Caco-2 (cell line): ENCODE measurements around the gene MAP1LC3B2. TPM values are rescaled to one million over a fixed set of nuclear protein-coding genes. Genes with fewer than 3 reads are reported as not detected.

Experiments used
- BruUV-seq: library from RNA; stranded (reverse); fragments of 400-500 nt; replicated peaks from 2 replicates; lab custom pipeline; 2021; lab: Mats Ljungman, UMichigan
- CTCF ChIA-PET: fragments of 300-600 bp; sonication (Branson Sonifier 250); formaldehyde crosslinking; loops from one replicate; lab custom pipeline; 2022; ENCODE audit warnings: antibody characterized with exemption; lab: Charles Lee
- POLR2A ChIA-PET: fragments of 300-600 bp; sonication (Branson Sonifier 250); formaldehyde crosslinking; loops from one replicate; lab custom pipeline; 2022; ENCODE audit warnings: antibody characterized with exemption; lab: Charles Lee
- DNase-seq, 2 experiments: peaks; one replicate each; pipeline versions ENCODE4 v3.0.0 to v3.0.0-alpha.2; 2020 to 2022
- H3K27me3 ChIP-seq: replicated peaks from 2 replicates; pipeline ENCODE4 v1.6.0; 2011; ENCODE audit warnings: low read length; ENCODE audit not compliant: control insufficient read depth, insufficient read depth
- H3K36me3 ChIP-seq: 2 replicates; pipeline ENCODE4 v1.5.1; 2011; ENCODE audit warnings: low read length; ENCODE audit not compliant: control insufficient read depth, insufficient read depth
- H3K4me1 ChIP-seq: fragments of 250-450 bp; sonication (Bioruptor Pico); 2 replicates; pipeline ENCODE4 v1.5.1; 2020; ENCODE audit warnings: mild to moderate bottlenecking
- H3K4me3 ChIP-seq: 2 replicates; pipeline ENCODE4 v1.5.1; 2011; ENCODE audit warnings: low read depth, mild to moderate bottlenecking, control low read depth, low read length
- H3K9me3 ChIP-seq: fragments of 250-450 bp; sonication (Bioruptor Pico); 2 replicates; pipeline ENCODE4 v1.5.1; 2020; ENCODE audit warnings: mild to moderate bottlenecking, moderate library complexity
- H3K27ac Mint-ChIP-seq: one replicate; pipeline ENCODE4 v1.8.0; 2022; ENCODE audit warnings: mixed read lengths; ENCODE audit not compliant: unreplicated experiment
- H3K27me3 Mint-ChIP-seq: one replicate; pipeline ENCODE4 v1.8.0; 2022; ENCODE audit warnings: mixed read lengths; ENCODE audit not compliant: insufficient read depth, unreplicated experiment
- H3K36me3 Mint-ChIP-seq: one replicate; pipeline ENCODE4 v1.8.0; 2022; ENCODE audit warnings: mild to moderate bottlenecking, mixed read lengths; ENCODE audit not compliant: insufficient read depth, unreplicated experiment
- H3K4me1 Mint-ChIP-seq: one replicate; pipeline ENCODE4 v1.8.0; 2022; ENCODE audit warnings: low read depth, mixed read lengths; ENCODE audit not compliant: unreplicated experiment
- H3K4me3 Mint-ChIP-seq: one replicate; pipeline ENCODE4 v1.8.0; 2022; ENCODE audit warnings: mild to moderate bottlenecking, moderate library complexity, mixed read lengths; ENCODE audit not compliant: unreplicated experiment
- H3K9me3 Mint-ChIP-seq: one replicate; pipeline ENCODE4 v1.8.0; 2022; ENCODE audit warnings: mixed read lengths; ENCODE audit not compliant: unreplicated experiment
- CTCF ChIP-seq, 2 experiments: fragments of 200-600 bp in 1 of 2; IDR thresholded peaks; 1 replicate in 1 of 2; 2 replicates in 1 of 2; pipeline versions ENCODE4 v1.5.1 to v1.8.0; 2011 to 2022; ENCODE audit warnings: antibody characterized with exemption in 1 of 2, control low read depth in 1 of 2, inconsistent platforms in 1 of 2, low read depth in 1 of 2, low read length in 1 of 2, mild to moderate bottlenecking in 1 of 2, moderate library complexity in 1 of 2; ENCODE audit not compliant: insufficient read depth in 1 of 2, severe bottlenecking in 1 of 2, unreplicated experiment in 1 of 2
- intact Hi-C: fragments of 100-400 bp; cut with micrococcal nuclease; formaldehyde crosslinking; loops from one replicate; pipeline ENCODE4 v1.10.0; 2022; ENCODE audit not compliant: unreplicated experiment
- total RNA-seq: library from RNA; stranded (reverse); gene quantifications from 2 replicates; pipeline ENCODE4 v1.2.3, GENCODE V29; 2022

The MAP1LC3B2 gene
- total RNA-seq, 1 experiment from 2014 or later, result not detected

- H3K9me3 ChIP-seq, result no peaks in the 10 kb centered on the region
- ChIA-PET POLR2A (no interaction called here), CTCF (interaction anchor here (0.5 to 1.2 kb wide), 2 partner anchors 9 to 120 kb away, joined by 3 to 4 read pairs; no protein-coding TSS in a partner anchor)
- H3K27me3 ChIP-seq, result no peaks in the 10 kb centered on the region
- no peaks in the 10 kb centered on the region for H3K36me3 ChIP-seq
- Mint-ChIP-seq H3K27me3 (no peaks in the 10 kb centered on the region), H3K4me1 (peaks cover 44% of the 10 kb centered on the region), H3K27ac (no peak overlapping the region), H3K9me3 (no peaks in the 10 kb centered on the region), H3K4me3 (no peak overlapping the region), H3K36me3 (peaks cover 7% of the 10 kb centered on the region)
- H3K4me1 ChIP-seq, result peaks cover 35% of the 10 kb centered on the region
- no TSS peak for BruUV-seq
- intact Hi-C loops, result no loop called here
- H3K4me3 ChIP-seq, result no peak overlapping the region
- DNase-seq, result no peak
- TF ChIP-seq CTCF (IDR thresholded peaks at IDR 0.05; ENCODE audit: insufficient read depth in 1 of 2, low read depth in 1 of 2, low read length in 1 of 2, severe bottlenecking in 1 of 2, unreplicated experiment in 1 of 2), result no peak
Observed at GRCh38 chr12:116600959-116601918, 42.1 kb downstream of the MAP1LC3B2 start.

DNA sequence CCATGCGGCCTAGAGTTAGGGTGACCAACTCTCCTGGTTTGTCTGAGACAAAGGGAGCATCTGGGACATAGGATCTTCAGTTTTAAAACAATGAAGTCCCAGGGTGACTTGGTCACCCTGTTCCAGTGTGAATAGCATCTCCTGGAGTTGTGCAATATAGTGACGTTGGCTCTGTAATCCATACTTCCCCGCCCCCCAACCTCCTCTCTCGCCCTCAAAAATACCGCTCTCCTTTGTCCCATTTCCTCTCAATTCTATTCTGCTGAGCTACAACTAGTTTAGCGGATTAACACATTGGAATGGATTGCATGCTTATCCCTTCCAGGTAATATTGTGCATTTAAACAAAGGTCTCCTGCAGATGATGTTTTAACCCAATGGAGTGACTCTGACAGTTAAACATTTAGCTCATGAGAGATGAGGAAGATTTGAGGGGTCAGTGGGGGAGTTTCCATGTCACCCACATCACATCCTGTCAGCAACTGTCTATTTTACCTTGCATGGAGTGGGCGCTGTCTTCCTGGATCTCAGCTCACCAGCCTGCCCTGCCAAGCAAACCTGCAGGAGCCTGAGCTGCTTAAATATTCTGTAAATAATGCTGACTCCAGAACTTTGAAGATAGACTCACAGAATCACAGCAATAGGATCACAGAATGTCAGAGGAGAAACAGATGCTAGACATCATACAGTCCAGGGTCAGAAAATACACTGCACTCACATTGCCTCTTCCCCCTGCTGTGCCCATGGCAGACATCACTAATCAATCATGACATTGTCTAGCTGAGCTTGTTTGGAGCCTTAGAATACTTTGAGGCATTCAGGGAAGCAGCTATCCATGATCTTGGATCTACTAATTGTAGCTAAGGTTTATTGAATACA lies 43.0 kb downstream of the MAP1LC3B2 start:
- Mint-ChIP-seq H3K4me1 (peaks cover 49% of the 10 kb centered on the region), H3K27me3 (no peaks in the 10 kb centered on the region), H3K4me3 (no peak overlapping the region), H3K27ac (no peak overlapping the region), H3K9me3 (no peaks in the 10 kb centered on the region), H3K36me3 (peaks cover 12% of the 10 kb centered on the region)
- Histone ChIP-seq H3K36me3 (no peaks in the 10 kb centered on the region), H3K27me3 (no peaks in the 10 kb centered on the region), H3K9me3 (no peaks in the 10 kb centered on the region), H3K4me3 (no peak overlapping the region), H3K4me1 (peaks cover 38% of the 10 kb centered on the region)
- no peak for DNase-seq
- CTCF ChIA-PET, result interaction anchor here (0.5 kb wide), 1 partner anchor 121 kb away, joined by 3 read pairs; no protein-coding TSS in a partner anchor
- intact Hi-C loops, result no loop called here
- BruUV-seq, result no TSS peak
- POLR2A ChIA-PET, result no interaction called here
- no peak for TF ChIP-seq CTCF (IDR thresholded peaks at IDR 0.05; ENCODE audit: insufficient read depth in 1 of 2, low read depth in 1 of 2, low read length in 1 of 2, severe bottlenecking in 1 of 2, unreplicated experiment in 1 of 2)
